ENCODE data around the gene PTPRM. TPM values are rescaled to one million over a fixed set of nuclear protein-coding genes. Genes with fewer than 3 reads are reported as not detected.

PTPRM gene
- total and polyA plus RNA-seq, 4 donors, result 9.2 to 23.0 (median 12.7) TPM

- Histone ChIP-seq H3K9me3 (ENCODE audit: control insufficient read depth in 4 of 4, low read length in 3 of 4) (peaks cover 4 to 7% (median 6%) of the 10 kb centered on the region in 4 donors), H3K9ac (ENCODE audit: low read depth in 1 of 2, low read length in 2 of 2) (no peak overlapping the region), H3K4me3 (ENCODE audit: low read depth in 1 of 3, low read length in 3 of 3) (no peak overlapping the region), H3K4me1 (ENCODE audit: control insufficient read depth in 4 of 4, insufficient read depth in 4 of 4, low read length in 3 of 4) (no peaks in the 10 kb centered on the region), H3K27me3 (ENCODE audit: control insufficient read depth in 4 of 4, insufficient read depth in 4 of 4, low read length in 3 of 4) (no peaks in the 10 kb centered on the region), H3K36me3 (ENCODE audit: control insufficient read depth in 4 of 4, insufficient read depth in 3 of 4, low read depth in 1 of 4, low read length in 3 of 4) (no peaks in the 10 kb centered on the region), H3K27ac (ENCODE audit: low read depth in 1 of 2, low read length in 2 of 2) (no peak overlapping the region)
- 63% methylated on average over 2 of the region's 2 CpGs for WGBS
- DNase-seq (ENCODE audit: low spot score), result no peak
- TF ChIP-seq RAD21 (IDR thresholded peaks at IDR 0.05), result no peak
- no peak for TF ChIP-seq RXRA (IDR thresholded peaks at IDR 0.05)
- TF ChIP-seq ZBTB33 (IDR thresholded peaks at IDR 0.05), result no peak
- no peak for TF ChIP-seq JUND (IDR thresholded peaks at IDR 0.05)
- TF ChIP-seq HNF4G (IDR thresholded peaks at IDR 0.05), result no peak
- no peak for TF ChIP-seq EGR1 (IDR thresholded peaks at IDR 0.05; ENCODE audit: low read depth in 2 of 2)
- no peak for TF ChIP-seq ATF3 (IDR thresholded peaks at IDR 0.05)
- no peak for TF ChIP-seq YY1 (IDR thresholded peaks at IDR 0.05)
- TF ChIP-seq CTCF (IDR thresholded peaks at IDR 0.05; ENCODE audit: low read depth, low read length, missing input control), result no peak
- TF ChIP-seq FOXA1 (IDR thresholded peaks at IDR 0.05), result no peak
Measured at GRCh38 chr18:7840411-7840810, 273.3 kb downstream of the PTPRM start.

GRCh38 chr18:7844017-7844416, 276.9 kb downstream of the PTPRM start:
- TF ChIP-seq GABPA (IDR thresholded peaks at IDR 0.05 in 1 of 2, conservative IDR thresholded peaks at IDR 0.05 in 1 of 2), result no peak
- no peak for TF ChIP-seq HNF4G (IDR thresholded peaks at IDR 0.05)
- no peak for TF ChIP-seq MAX (IDR thresholded peaks at IDR 0.05)
- no peak for TF ChIP-seq FOXA1 (IDR thresholded peaks at IDR 0.05)
- TF ChIP-seq NR2F2 (IDR thresholded peaks at IDR 0.05), result no peak
- H3K27ac ChIP-seq (ENCODE audit: low read depth in 1 of 2, low read length in 2 of 2), result no peak overlapping the region
- no peak for DNase-seq (ENCODE audit: low spot score)
- no peak overlapping the region for H3K9ac ChIP-seq (ENCODE audit: low read depth in 1 of 2, low read length in 2 of 2)
- H3K4me3 ChIP-seq (ENCODE audit: low read depth in 1 of 3, low read length in 3 of 3), result no peak overlapping the region
- no peaks in the 10 kb centered on the region for H3K4me1 ChIP-seq (ENCODE audit: control insufficient read depth in 4 of 4, insufficient read depth in 4 of 4, low read length in 3 of 4)
- 97% methylated on average over 2 of the region's 2 CpGs for WGBS
- H3K27me3 ChIP-seq (ENCODE audit: control insufficient read depth in 4 of 4, insufficient read depth in 4 of 4, low read length in 3 of 4), result no peaks in the 10 kb centered on the region
- no peaks in the 10 kb centered on the region for H3K36me3 ChIP-seq (ENCODE audit: control insufficient read depth in 4 of 4, insufficient read depth in 3 of 4, low read depth in 1 of 4, low read length in 3 of 4)
- peaks cover 4 to 7% (median 6%) of the 10 kb centered on the region in 4 donors for H3K9me3 ChIP-seq (ENCODE audit: control insufficient read depth in 4 of 4, low read length in 3 of 4)

- no peaks in the 10 kb centered on the region for H3K27me3 ChIP-seq (ENCODE audit: control insufficient read depth in 4 of 4, insufficient read depth in 4 of 4, low read length in 3 of 4)
- peaks cover 4 to 7% (median 6%) of the 10 kb centered on the region in 4 donors for H3K9me3 ChIP-seq (ENCODE audit: control insufficient read depth in 4 of 4, low read length in 3 of 4)
- peak overlapping the region in 1 of 3 donors; percentile 37 for H3K4me3 ChIP-seq (ENCODE audit: low read depth in 1 of 3, low read length in 3 of 3)
- no peak overlapping the region for H3K27ac ChIP-seq (ENCODE audit: low read depth in 1 of 2, low read length in 2 of 2)
- 85% methylated on average over 2 of the region's 2 CpGs for WGBS
- no peak for TF ChIP-seq RAD21 (IDR thresholded peaks at IDR 0.05)
- TF ChIP-seq ZBTB33 (IDR thresholded peaks at IDR 0.05), result no peak
- no peak for TF ChIP-seq HNF4A (conservative IDR thresholded peaks at IDR 0.05)
- H3K36me3 ChIP-seq (ENCODE audit: control insufficient read depth in 4 of 4, insufficient read depth in 3 of 4, low read depth in 1 of 4, low read length in 3 of 4), result no peaks in the 10 kb centered on the region
- H3K9ac ChIP-seq (ENCODE audit: low read depth in 1 of 2, low read length in 2 of 2), result no peak overlapping the region
- H3K4me1 ChIP-seq (ENCODE audit: control insufficient read depth in 4 of 4, insufficient read depth in 4 of 4, low read length in 3 of 4), result no peaks in the 10 kb centered on the region
- no peak for DNase-seq (ENCODE audit: low spot score)
Measured at GRCh38 chr18:7844418-7844817, 277.3 kb downstream of the PTPRM start.
